Measurements from ENCODE around the gene TMEM92. TPM values are rescaled to one million over a fixed set of nuclear protein-coding genes. Genes with fewer than 3 reads are reported as not detected.
"Not testable (repeated sequence)": the region's sequence is repeated elsewhere in the genome, so short reads cannot be mapped to it uniquely, and the experiment has no call there.

The TMEM92 gene
- total and polyA plus RNA-seq, 2 of the 13 experiments (the other 11 are each of a cell fraction or from before 2014, with no cell fraction given): 0.07 TPM; not detected in 1

- TF ChIP-seq ZNF616 (CRISPR knock-in tag; IDR thresholded peaks at IDR 0.05; ENCODE audit: low read depth) (no peak), ETV5 (CRISPR knock-in tag; IDR thresholded peaks at IDR 0.05; ENCODE audit: borderline replicate concordance) (no peak), ZBTB7A (CRISPR knock-in tag; IDR thresholded peaks at IDR 0.05) (no peak), ZNF256 (CRISPR knock-in tag; conservative IDR thresholded peaks at IDR 0.05) (no peak), ZNF451 (CRISPR knock-in tag; IDR thresholded peaks at IDR 0.05) (no peak), ZNF124 (CRISPR knock-in tag; IDR thresholded peaks at IDR 0.05) (no peak), SUZ12 (IDR thresholded peaks at IDR 0.05; ENCODE audit: low read depth, low read length) (no peak)
Measured at GRCh38 chr17:50283714-50284113, 9.4 kb downstream of the TMEM92 start (continued).

- DNase-seq (ENCODE audit: low spot score) (no peak), FAIRE-seq (no peak), ATAC-seq (no peak)
- BruUV-seq (replicated peaks): no TSS peak
- Histone ChIP-seq H3K27me3 (ENCODE audit: control insufficient read depth in 1 of 2, insufficient read depth in 2 of 2, low read length in 2 of 2) (peaks cover 0 to 14% of the 10 kb centered on the region in 2 experiments; a peak in 2 of 5 replicates), H3K36me3 (replicated peaks in 1 of 2; ENCODE audit: control insufficient read depth in 1 of 2, insufficient read depth in 2 of 2, low read length in 2 of 2) (no peaks in the 10 kb centered on the region), H3K4me1 (ENCODE audit: insufficient read depth, low read length) (peaks cover 10% of the 10 kb centered on the region; the same call in 1 of the 2 replicates), H4K20me1 (ENCODE audit: insufficient read depth, low read length) (no peaks in the 10 kb centered on the region), H3K27ac (ENCODE audit: extremely low read length, insufficient read depth, low read length) (no peak overlapping the region), H3K4me2 (ENCODE audit: low read depth, low read length) (no peak overlapping the region), H2AFZ (ENCODE audit: low read length) (no peak overlapping the region), H3K9ac (ENCODE audit: insufficient read depth, low read depth, low read length) (no peak overlapping the region), H3K9me3 (ENCODE audit: low read length) (no peaks in the 10 kb centered on the region), H3K4me3 (replicated peaks in 1 of 3; ENCODE audit: insufficient read depth in 1 of 3, low read depth in 2 of 3, low read length in 3 of 3) (no peak overlapping the region), H3K79me2 (ENCODE audit: insufficient read depth, low read length) (no peaks in the 10 kb centered on the region)
- ChIA-PET POLR2A (no interaction called here), CTCF (ENCODE audit: low intra/inter-chr PET ratio, low total read pairs) (no interaction called here)
- intact Hi-C loops (cut with micrococcal nuclease; ENCODE audit: unreplicated experiment) (no loop called here), in situ Hi-C loops (cut with HindIII; ENCODE audit: extremely low pct_ligation_motif_present, low pct_unique_long_range_greater_than_20kb) (no loop called here)
- 52% methylated on average over 3 of the region's 3 CpGs for WGBS (ENCODE audit: low lambda C conversion rate)
- TF ChIP-seq TFDP1 (CRISPR knock-in tag; IDR thresholded peaks at IDR 0.05; ENCODE audit: borderline replicate concordance) (no peak), HMGA1 (CRISPR knock-in tag; conservative IDR thresholded peaks at IDR 0.05) (no peak), ATF1 (CRISPR knock-in tag; IDR thresholded peaks at IDR 0.05) (no peak), ATF4 (CRISPR knock-in tag; IDR thresholded peaks at IDR 0.05) (no peak), CSRNP2 (CRISPR knock-in tag; conservative IDR thresholded peaks at IDR 0.05; ENCODE audit: low read depth) (no peak), HNRNPK (IDR thresholded peaks at IDR 0.05; ENCODE audit: low read depth, low read length, poor library complexity, severe bottlenecking) (peak; percentile 19)
Measured at GRCh38 chr17:50285941-50286340, 11.7 kb downstream of the TMEM92 start.

- CTCF ChIA-PET (ENCODE audit: low intra/inter-chr PET ratio, low total read pairs); H4K20me1 ChIP-seq (ENCODE audit: insufficient read depth, low read length); FAIRE-seq; H3K36me3 ChIP-seq (replicated peaks in 1 of 2; ENCODE audit: control insufficient read depth in 1 of 2, insufficient read depth in 2 of 2, low read length in 2 of 2); H2AFZ ChIP-seq (ENCODE audit: low read length); BruUV-seq (replicated peaks); ATAC-seq; H3K79me2 ChIP-seq (ENCODE audit: insufficient read depth, low read length); intact Hi-C loops (cut with micrococcal nuclease; ENCODE audit: unreplicated experiment); H3K9me3 ChIP-seq (ENCODE audit: low read length); H3K9ac ChIP-seq (ENCODE audit: insufficient read depth, low read depth, low read length); H3K4me2 ChIP-seq (ENCODE audit: low read depth, low read length); DNase-seq (ENCODE audit: low spot score); POLR2A ChIA-PET; in situ Hi-C loops (cut with HindIII; ENCODE audit: extremely low pct_ligation_motif_present, low pct_unique_long_range_greater_than_20kb); H3K4me3 ChIP-seq (replicated peaks in 1 of 3; ENCODE audit: insufficient read depth in 1 of 3, low read depth in 2 of 3, low read length in 3 of 3); H3K27ac ChIP-seq (ENCODE audit: extremely low read length, insufficient read depth, low read length): not testable (repeated sequence)
- Histone ChIP-seq H3K4me1 (ENCODE audit: insufficient read depth, low read length) (peaks cover 10% of the 10 kb centered on the region; the same call in 1 of the 2 replicates), H3K27me3 (ENCODE audit: control insufficient read depth in 1 of 2, insufficient read depth in 2 of 2, low read length in 2 of 2) (peaks cover 2 to 14% of the 10 kb centered on the region in 2 experiments; a peak in 3 of 5 replicates)
- WGBS (ENCODE audit: low lambda C conversion rate): 65% methylated on average over 7 of the region's 7 CpGs
Measured at GRCh38 chr17:50287302-50287701, 13.0 kb downstream of the TMEM92 start.
